Measurements from ENCODE around the gene NEGR1.

NEGR1 gene

GRCh38 chr1:71350330-71350729, 932.0 kb downstream of the NEGR1 start:
- H3K4me3 ChIP-seq (ENCODE audit: low read length, poor library complexity, severe bottlenecking), result no peak overlapping the region
- no peaks in the 10 kb centered on the region for H4K20me1 ChIP-seq (ENCODE audit: insufficient read depth, low read length, poor library complexity, severe bottlenecking)
- H3F3A ChIP-seq (ENCODE audit: low read depth), result no peaks in the 10 kb centered on the region
- no peaks in the 10 kb centered on the region for H3K9me2 ChIP-seq (replicated peaks; ENCODE audit: low read depth, low read length)
- H3K27me3 ChIP-seq (ENCODE audit: insufficient read depth, low read length, poor library complexity, severe bottlenecking), result no peaks in the 10 kb centered on the region
- no peak overlapping the region for H3K4me2 ChIP-seq (ENCODE audit: low read depth, low read length, poor library complexity, severe bottlenecking)
- H3K4me1 ChIP-seq (ENCODE audit: insufficient read depth, low read length, poor library complexity, severe bottlenecking), result no peaks in the 10 kb centered on the region
- H2AFZ ChIP-seq (ENCODE audit: low read length), result no peak overlapping the region
- H3K79me2 ChIP-seq (ENCODE audit: insufficient read depth, low read length), result no peaks in the 10 kb centered on the region
- no peaks in the 10 kb centered on the region for H3K36me3 ChIP-seq (ENCODE audit: insufficient read depth, low read length)
- no peak overlapping the region for H3K9ac ChIP-seq (ENCODE audit: low read depth, low read length, poor library complexity, severe bottlenecking)
- TF ChIP-seq CTCF (conservative IDR thresholded peaks at IDR 0.05; ENCODE audit: low read length) (no peak), EZH2phosphoT487 (IDR thresholded peaks at IDR 0.05; ENCODE audit: borderline replicate concordance) (no peak)
- no peaks in the 10 kb centered on the region for H3K9me3 ChIP-seq (ENCODE audit: insufficient read depth, low read depth, low read length)

All from Loucy (cell line).